PC-9 (cell line): Measurements from ENCODE around the gene PBX3.

Experiments
- EZH2 ChIP-seq: fragments of 200-600 bp; sonication (generic); IDR thresholded peaks from 2 replicates; pipeline ENCODE4 v1.8.0; 2017; ENCODE audit warnings: antibody characterized with exemption, low read depth
- TF ChIP-seq, protein P1 (sequence below): fragments of 200-600 bp; sonication (generic); conservative IDR thresholded peaks from 2 replicates; pipeline ENCODE4 v1.6.1; 2017; ENCODE audit warnings: mixed run types, antibody characterized with exemption, mild to moderate bottlenecking, moderate library complexity

DNA sequence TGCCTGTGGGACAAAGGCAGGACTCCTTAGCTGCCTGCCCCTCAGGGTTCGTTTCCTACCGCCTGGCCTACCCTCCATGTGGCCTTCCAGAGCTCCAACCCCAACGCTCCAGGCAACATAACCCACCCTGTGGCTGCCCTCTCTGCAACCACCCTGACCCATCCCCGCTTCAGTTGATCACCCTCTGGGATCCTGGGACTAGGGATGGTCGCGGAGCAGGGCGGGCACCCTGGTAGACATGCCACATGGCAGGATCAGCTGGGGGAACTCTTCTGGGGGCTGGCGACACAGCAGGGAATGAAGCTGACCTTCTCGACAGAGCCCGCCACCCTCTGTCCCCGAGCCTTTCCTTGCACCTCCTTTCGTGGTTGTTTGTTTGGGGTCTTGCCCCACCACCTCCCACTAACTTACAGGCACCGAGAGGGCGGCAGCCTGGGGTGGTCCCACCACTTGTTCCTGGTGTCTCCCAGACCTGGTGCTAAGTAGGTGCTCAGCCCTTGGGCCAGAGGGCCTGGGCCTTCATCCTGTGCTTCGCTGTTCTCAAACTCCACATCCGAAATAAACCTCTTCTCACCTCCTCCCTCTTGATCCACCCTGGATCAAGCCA is 243.1 kb downstream of the PBX3 start:
- TF ChIP-seq, protein P1, sequence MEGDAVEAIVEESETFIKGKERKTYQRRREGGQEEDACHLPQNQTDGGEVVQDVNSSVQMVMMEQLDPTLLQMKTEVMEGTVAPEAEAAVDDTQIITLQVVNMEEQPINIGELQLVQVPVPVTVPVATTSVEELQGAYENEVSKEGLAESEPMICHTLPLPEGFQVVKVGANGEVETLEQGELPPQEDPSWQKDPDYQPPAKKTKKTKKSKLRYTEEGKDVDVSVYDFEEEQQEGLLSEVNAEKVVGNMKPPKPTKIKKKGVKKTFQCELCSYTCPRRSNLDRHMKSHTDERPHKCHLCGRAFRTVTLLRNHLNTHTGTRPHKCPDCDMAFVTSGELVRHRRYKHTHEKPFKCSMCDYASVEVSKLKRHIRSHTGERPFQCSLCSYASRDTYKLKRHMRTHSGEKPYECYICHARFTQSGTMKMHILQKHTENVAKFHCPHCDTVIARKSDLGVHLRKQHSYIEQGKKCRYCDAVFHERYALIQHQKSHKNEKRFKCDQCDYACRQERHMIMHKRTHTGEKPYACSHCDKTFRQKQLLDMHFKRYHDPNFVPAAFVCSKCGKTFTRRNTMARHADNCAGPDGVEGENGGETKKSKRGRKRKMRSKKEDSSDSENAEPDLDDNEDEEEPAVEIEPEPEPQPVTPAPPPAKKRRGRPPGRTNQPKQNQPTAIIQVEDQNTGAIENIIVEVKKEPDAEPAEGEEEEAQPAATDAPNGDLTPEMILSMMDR: no peak
- TF ChIP-seq EZH2: no peak
